Subcutaneous preadipocyte (primary cell): ENCODE data around the gene RIMBP3C. TPM values are rescaled to one million over a fixed set of nuclear protein-coding genes. Genes with fewer than 3 reads are reported as not detected.

Experiments used
- small RNA-seq: library from RNA; depleted of rRNA; stranded (forward); fragments of <200 nt; gene quantifications from one replicate; pipeline ENCODE3, GENCODE V24; 2012
- total RNA-seq: library from RNA; depleted of rRNA; stranded (reverse); fragments of >200 nt; gene quantifications from 2 replicates; pipeline ENCODE4 v1.2.3, GENCODE V29; 2012

The RIMBP3C gene, protein sequence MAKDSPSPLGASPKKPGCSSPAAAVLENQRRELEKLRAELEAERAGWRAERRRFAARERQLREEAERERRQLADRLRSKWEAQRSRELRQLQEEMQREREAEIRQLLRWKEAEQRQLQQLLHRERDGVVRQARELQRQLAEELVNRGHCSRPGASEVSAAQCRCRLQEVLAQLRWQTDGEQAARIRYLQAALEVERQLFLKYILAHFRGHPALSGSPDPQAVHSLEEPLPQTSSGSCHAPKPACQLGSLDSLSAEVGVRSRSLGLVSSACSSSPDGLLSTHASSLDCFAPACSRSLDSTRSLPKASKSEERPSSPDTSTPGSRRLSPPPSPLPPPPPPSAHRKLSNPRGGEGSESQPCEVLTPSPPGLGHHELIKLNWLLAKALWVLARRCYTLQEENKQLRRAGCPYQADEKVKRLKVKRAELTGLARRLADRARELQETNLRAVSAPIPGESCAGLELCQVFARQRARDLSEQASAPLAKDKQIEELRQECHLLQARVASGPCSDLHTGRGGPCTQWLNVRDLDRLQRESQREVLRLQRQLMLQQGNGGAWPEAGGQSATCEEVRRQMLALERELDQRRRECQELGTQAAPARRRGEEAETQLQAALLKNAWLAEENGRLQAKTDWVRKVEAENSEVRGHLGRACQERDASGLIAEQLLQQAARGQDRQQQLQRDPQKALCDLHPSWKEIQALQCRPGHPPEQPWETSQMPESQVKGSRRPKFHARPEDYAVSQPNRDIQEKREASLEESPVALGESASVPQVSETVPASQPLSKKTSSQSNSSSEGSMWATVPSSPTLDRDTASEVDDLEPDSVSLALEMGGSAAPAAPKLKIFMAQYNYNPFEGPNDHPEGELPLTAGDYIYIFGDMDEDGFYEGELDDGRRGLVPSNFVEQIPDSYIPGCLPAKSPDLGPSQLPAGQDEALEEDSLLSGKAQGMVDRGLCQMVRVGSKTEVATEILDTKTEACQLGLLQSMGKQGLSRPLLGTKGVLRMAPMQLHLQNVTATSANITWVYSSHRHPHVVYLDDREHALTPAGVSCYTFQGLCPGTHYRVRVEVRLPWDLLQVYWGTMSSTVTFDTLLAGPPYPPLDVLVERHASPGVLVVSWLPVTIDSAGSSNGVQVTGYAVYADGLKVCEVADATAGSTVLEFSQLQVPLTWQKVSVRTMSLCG (N-terminal part only)
- 0.39 and 1.1 TPM in 2 replicates for total RNA-seq

DNA sequence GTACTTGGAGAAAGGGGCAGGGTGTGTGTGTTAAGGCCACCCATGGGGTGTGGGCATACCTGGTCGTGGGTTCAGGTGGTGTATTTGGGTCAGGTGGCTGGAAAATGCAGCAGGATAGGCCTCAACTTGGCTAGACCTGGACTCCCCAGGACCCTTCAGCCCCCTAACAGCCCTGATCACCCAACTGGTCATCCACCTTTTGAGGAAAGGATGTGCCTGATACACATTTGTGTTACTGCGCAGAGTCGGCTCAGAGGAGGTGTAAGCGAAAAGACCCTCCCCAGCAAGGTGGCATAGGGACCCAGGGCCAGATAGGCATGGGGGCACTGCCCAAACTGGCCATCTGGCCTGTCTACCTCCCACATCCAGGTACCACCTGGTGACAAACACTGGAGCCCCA is at the start of gene RIMBP3C:
Gene RIMBP3C (minus strand): TSS at position 101 of the 400 bp plus-strand sequence. CDS start 485 bp downstream, outside the sequence.

DNA sequence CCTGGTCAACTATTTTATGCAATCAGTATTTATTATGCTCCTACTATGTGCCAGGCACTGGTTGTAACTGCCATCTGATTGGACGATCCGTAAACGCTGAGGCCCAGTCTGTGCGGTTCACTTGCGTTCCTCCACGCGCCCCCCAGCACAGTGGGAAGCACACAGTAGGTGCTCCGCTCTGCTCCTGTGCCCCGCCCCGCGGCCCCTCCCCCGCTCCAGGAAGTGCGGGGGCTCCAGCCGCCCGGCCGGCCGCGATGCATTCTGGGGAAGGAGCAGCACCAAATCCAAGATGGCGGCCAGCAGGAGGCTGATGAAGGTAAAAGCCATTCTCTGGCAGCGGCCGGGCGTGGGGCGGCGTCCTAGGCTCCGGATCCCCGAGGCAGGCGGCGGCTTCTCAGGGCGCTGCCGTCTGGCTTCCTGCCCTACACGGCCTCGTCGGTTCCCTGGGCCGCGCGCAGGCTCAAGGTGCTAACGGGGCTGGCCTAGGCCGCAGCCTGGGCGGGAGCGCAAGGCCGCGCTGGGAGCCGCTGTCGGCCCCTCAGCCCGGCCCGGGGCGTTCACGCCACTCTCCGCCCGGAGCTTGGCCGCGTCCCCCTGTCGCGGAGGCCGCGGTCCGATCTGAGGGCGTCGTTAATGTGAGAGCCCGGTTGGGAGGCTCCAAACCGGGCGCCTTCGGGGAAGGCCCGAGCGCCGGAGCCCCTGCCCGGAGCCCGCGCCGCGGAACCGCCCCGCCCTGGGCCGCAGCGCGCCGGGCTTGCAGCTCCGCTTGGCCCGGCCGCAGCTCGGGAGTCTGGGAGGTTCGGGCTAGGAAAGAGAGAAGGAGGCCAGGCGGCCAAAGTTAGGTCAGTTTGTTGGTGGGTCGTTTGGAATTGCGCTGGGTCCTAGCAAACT is 16.4 kb upstream of the RIMBP3C start, which contains the start of gene UBE2L3:
Gene UBE2L3 (plus strand): TSS at position 259 of the 891 bp plus-strand sequence. CDS start 31 bp downstream, at position 290.

Small RNA genes lying within 50 kb of the gene (small RNA-seq; reads per million reads assigned to genes)
- gene RF00492 (not detected), gene RN7SKP221 (not detected)

Other genes with a start within 250 kb of the RIMBP3C start
- under 0.01 and 0.37 TPM in 2 replicates for gene RIMBP3B, start 167.7 kb downstream of the RIMBP3C start, total RNA-seq
- 2.9 and 5.1 TPM in 2 replicates for gene HIC2, start 134.1 kb downstream of the RIMBP3C start, total RNA-seq
- 0.73 and 0.78 TPM in 2 replicates for gene TMEM191C, start 84.1 kb downstream of the RIMBP3C start, total RNA-seq
- gene UBE2L3, start 16.3 kb upstream of the RIMBP3C start, total RNA-seq: 41.8 and 45.9 TPM in 2 replicates
- 27.2 and 29.8 TPM in 2 replicates for gene YDJC, start 78.6 kb upstream of the RIMBP3C start, total RNA-seq
- gene CCDC116, start 81.3 kb upstream of the RIMBP3C start, total RNA-seq: under 0.01 and 0.39 TPM in 2 replicates
- 22.0 and 30.9 TPM in 2 replicates for gene SDF2L1, start 90.8 kb upstream of the RIMBP3C start, total RNA-seq
- 25.6 and 30.9 TPM in 2 replicates for gene PPIL2, start 114.6 kb upstream of the RIMBP3C start, total RNA-seq
- 0.20 and 0.37 TPM in 2 replicates for gene YPEL1, start 184.3 kb upstream of the RIMBP3C start, total RNA-seq